ENCODE measurements around the gene STXBP5.

STXBP5 gene

DNA sequence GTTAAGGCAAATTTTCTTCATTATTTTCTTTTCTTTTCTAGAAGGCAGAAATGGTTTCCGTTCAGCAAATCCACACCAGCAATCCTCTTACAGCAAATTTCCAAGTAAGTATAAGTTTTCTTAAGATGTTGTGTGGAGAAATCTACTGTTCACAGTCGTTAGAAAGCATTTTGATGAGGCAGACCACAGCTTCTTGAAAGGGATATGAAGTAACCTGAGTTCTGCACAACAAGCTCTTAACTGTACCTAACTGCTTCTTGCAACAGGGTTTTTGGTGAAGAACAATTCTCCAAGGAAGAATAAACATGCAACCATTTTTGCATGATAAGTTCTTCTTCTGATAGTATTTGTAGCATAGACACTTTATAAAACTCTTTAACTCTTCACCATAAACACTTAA is 45.3 kb upstream of the STXBP5 start:
- H3K4me3 ChIP-seq (ENCODE audit: low read depth, low read length): no peak overlapping the region
- POLR2A ChIA-PET: no interaction called here
- CTCF ChIA-PET: no interaction called here
- H3K36me3 ChIP-seq (ENCODE audit: control insufficient read depth in 2 of 2, insufficient read depth in 1 of 2, low read length in 2 of 2): no peaks in the 10 kb centered on the region
- no peak for TF ChIP-seq MYNN (tag by site-specific recombination; IDR thresholded peaks at IDR 0.05; ENCODE audit: borderline replicate concordance)
- TF ChIP-seq ZNF133 (tag by site-specific recombination; IDR thresholded peaks at IDR 0.05): no peak
- no peak for TF ChIP-seq ZNF549 (tag by site-specific recombination; IDR thresholded peaks at IDR 0.05)
- TF ChIP-seq ZNF548 (tag by site-specific recombination; IDR thresholded peaks at IDR 0.05): no peak
- no peak for TF ChIP-seq ZXDB (tag by site-specific recombination; IDR thresholded peaks at IDR 0.05)
- TF ChIP-seq ZNF510 (tag by site-specific recombination; IDR thresholded peaks at IDR 0.05; ENCODE audit: insufficient replicate concordance): no peak
- TF ChIP-seq, protein P1, sequence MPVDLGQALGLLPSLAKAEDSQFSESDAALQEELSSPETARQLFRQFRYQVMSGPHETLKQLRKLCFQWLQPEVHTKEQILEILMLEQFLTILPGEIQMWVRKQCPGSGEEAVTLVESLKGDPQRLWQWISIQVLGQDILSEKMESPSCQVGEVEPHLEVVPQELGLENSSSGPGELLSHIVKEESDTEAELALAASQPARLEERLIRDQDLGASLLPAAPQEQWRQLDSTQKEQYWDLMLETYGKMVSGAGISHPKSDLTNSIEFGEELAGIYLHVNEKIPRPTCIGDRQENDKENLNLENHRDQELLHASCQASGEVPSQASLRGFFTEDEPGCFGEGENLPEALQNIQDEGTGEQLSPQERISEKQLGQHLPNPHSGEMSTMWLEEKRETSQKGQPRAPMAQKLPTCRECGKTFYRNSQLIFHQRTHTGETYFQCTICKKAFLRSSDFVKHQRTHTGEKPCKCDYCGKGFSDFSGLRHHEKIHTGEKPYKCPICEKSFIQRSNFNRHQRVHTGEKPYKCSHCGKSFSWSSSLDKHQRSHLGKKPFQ (tag by site-specific recombination; IDR thresholded peaks at IDR 0.05): no peak
- TF ChIP-seq ZNF274 (IDR thresholded peaks at IDR 0.05; ENCODE audit: low read length): no peak
- no peak for TF ChIP-seq ZNF274 (tag by site-specific recombination; IDR thresholded peaks at IDR 0.05; ENCODE audit: borderline replicate concordance)
- no peak for TF ChIP-seq ZNF660 (tag by site-specific recombination; IDR thresholded peaks at IDR 0.05)
- no peak for TF ChIP-seq ZNF600 (tag by site-specific recombination; IDR thresholded peaks at IDR 0.05)
- TF ChIP-seq ZNF514 (tag by site-specific recombination; IDR thresholded peaks at IDR 0.05): no peak
- TF ChIP-seq ZNF558 (tag by site-specific recombination; IDR thresholded peaks at IDR 0.05): no peak
- no peak for TF ChIP-seq ZNF521 (tag by site-specific recombination; IDR thresholded peaks at IDR 0.05)
- no peak for TF ChIP-seq ZNF843 (tag by site-specific recombination; IDR thresholded peaks at IDR 0.05)
- no peak for TF ChIP-seq ZNF266 (tag by site-specific recombination; IDR thresholded peaks at IDR 0.05; ENCODE audit: low read depth)
- no peak for TF ChIP-seq ZBTB48 (tag by site-specific recombination; IDR thresholded peaks at IDR 0.05)
- no peak for TF ChIP-seq ZNF221 (tag by site-specific recombination; IDR thresholded peaks at IDR 0.05; ENCODE audit: borderline replicate concordance)
- TF ChIP-seq ZNF623 (tag by site-specific recombination; IDR thresholded peaks at IDR 0.05): no peak
- H3K9me3 ChIP-seq (ENCODE audit: control insufficient read depth, insufficient read depth, low read depth, low read length): no peaks in the 10 kb centered on the region
- H3K27ac ChIP-seq (ENCODE audit: extremely low read depth, low read depth, low read length): no peak overlapping the region
- no peaks in the 10 kb centered on the region for H3K4me1 ChIP-seq (ENCODE audit: control insufficient read depth, insufficient read depth, low read length)

DNA sequence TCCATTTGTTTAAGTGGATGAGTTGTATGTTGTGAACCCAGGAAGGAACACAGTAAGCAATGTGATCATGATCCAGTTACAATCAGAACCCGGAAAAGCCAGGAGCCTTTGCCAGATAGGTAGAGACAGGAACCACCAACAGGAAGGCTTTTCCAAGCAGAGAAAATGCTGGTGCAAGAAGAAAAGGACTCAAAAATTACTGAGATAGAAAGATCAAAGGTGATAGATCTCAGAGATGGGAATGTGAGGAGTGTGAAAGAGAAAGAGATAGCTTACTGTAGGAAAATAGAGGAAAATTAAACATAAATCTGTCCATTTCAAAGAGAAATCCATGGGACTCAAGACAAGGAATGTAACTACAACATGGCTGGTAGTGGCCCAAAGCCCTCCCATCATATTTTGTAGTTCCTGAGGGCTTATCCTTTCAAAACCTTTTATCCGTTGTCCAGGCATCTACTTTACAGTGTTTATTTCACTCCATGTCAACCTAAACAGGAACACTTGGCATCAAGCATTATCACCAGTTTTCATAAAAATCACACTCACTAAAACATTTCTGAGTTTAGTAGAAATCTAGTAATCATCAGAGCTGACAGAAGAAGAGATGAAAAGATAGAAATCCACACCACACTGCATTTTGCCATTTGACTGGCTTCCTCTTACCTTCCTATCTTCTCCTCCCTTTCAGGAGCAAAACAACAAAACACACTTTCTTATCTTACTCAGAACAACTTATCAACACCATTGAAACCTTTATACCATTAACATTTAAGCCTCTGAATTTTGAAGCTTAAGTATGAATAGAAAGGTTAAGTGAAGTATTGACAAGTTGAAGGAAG is 44.5 kb upstream of the STXBP5 start:
- Histone ChIP-seq H3K27ac (ENCODE audit: extremely low read depth, low read depth, low read length) (no peak overlapping the region), H3K9me3 (ENCODE audit: control insufficient read depth, insufficient read depth, low read depth, low read length) (no peaks in the 10 kb centered on the region), H3K4me1 (ENCODE audit: control insufficient read depth, insufficient read depth, low read length) (no peaks in the 10 kb centered on the region), H3K36me3 (ENCODE audit: control insufficient read depth in 2 of 2, insufficient read depth in 1 of 2, low read length in 2 of 2) (no peaks in the 10 kb centered on the region), H3K4me3 (ENCODE audit: low read depth, low read length) (no peak overlapping the region)
- ChIA-PET CTCF (no interaction called here), POLR2A (no interaction called here)
- TF ChIP-seq ZNF366 (tag by site-specific recombination; conservative IDR thresholded peaks at IDR 0.05) (no peak), ZFP41 (tag by site-specific recombination; IDR thresholded peaks at IDR 0.05; ENCODE audit: borderline replicate concordance) (no peak), KLF16 (tag by site-specific recombination; IDR thresholded peaks at IDR 0.05) (no peak), SCRT1 (tag by site-specific recombination; IDR thresholded peaks at IDR 0.05; ENCODE audit: borderline replicate concordance) (no peak), ZNF544 (tag by site-specific recombination; IDR thresholded peaks at IDR 0.05) (no peak), ZNF292 (tag by site-specific recombination; IDR thresholded peaks at IDR 0.05; ENCODE audit: borderline replicate concordance, low read depth) (no peak), ZNF223 (tag by site-specific recombination; IDR thresholded peaks at IDR 0.05) (no peak), ZNF791 (tag by site-specific recombination; IDR thresholded peaks at IDR 0.05) (no peak), OVOL3 (tag by site-specific recombination; IDR thresholded peaks at IDR 0.05) (no peak), ZNF747 (tag by site-specific recombination; IDR thresholded peaks at IDR 0.05) (no peak)
- TF ChIP-seq, protein P2, sequence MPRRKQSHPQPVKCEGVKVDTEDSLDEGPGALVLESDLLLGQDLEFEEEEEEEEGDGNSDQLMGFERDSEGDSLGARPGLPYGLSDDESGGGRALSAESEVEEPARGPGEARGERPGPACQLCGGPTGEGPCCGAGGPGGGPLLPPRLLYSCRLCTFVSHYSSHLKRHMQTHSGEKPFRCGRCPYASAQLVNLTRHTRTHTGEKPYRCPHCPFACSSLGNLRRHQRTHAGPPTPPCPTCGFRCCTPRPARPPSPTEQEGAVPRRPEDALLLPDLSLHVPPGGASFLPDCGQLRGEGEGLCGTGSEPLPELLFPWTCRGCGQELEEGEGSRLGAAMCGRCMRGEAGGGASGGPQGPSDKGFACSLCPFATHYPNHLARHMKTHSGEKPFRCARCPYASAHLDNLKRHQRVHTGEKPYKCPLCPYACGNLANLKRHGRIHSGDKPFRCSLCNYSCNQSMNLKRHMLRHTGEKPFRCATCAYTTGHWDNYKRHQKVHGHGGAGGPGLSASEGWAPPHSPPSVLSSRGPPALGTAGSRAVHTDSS (tag by site-specific recombination; IDR thresholded peaks at IDR 0.05): no peak
- TF ChIP-seq, protein P1 (tag by site-specific recombination; IDR thresholded peaks at IDR 0.05): no peak
- TF ChIP-seq, protein P3, sequence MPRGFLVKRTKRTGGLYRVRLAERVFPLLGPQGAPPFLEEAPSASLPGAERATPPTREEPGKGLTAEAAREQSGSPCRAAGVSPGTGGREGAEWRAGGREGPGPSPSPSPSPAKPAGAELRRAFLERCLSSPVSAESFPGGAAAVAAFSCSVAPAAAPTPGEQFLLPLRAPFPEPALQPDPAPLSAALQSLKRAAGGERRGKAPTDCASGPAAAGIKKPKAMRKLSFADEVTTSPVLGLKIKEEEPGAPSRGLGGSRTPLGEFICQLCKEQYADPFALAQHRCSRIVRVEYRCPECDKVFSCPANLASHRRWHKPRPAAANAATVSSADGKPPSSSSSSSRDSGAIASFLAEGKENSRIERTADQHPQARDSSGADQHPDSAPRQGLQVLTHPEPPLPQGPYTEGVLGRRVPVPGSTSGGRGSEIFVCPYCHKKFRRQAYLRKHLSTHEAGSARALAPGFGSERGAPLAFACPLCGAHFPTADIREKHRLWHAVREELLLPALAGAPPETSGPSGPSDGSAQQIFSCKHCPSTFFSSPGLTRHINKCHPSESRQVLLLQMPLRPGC (tag by site-specific recombination; IDR thresholded peaks at IDR 0.05): no peak

All from HEK293 (cell line).